ENCODE data around the gene SLC5A7.

DNA sequence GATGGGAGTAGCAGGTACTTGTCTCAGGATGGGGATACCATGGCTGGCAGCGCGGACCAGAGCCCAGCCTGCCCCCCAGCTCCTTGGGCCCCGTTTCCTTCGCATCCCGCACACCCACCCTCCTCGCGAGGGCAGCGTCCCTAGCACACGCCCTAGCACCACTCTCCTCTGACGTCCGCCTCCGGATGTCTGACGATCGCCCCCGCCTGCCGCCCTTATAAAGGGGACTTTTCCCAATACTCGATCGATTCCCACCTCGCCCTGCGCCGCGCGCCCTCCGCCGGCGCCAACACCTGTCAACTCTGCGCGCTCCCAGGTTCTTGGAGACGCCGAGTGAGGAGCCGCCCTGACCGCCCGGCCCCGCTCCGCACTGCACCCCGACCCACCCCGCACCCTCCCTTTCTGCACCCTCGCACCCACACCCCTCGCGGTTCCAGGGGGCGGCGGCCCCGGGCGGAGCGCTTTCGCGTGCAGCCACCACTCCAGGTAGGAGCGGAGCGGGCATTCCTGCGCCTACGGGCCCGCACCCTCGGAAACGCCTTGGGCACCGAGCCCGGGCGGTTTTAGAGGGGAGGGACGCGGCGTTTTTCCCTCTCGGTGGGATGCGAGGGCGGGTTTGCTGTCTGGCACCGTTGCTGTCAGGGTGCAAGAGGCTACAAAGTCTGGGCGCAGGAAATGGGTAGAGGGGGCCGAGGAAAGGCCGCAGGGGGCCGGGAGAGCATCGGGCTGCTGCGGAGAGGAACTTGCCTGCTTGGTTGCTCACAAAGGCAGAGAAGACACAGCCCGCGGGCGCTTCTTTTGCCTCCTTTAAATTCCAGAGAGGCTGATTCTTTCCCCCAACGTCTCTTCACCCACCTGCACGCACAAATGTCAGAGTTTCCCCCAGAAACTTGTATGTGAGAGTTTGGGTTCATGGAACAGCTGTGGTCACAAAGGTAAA, at the start of gene SLC5A7:
- TF ChIP-seq EP300 (IDR thresholded peaks at IDR 0.05) (no peak), POLR2AphosphoS5 (IDR thresholded peaks at IDR 0.05) (no peak)

Measured in suprapubic skin (tissue), 4 donors.